Type B pancreatic cell (in vitro differentiated cells): Measurements from ENCODE around the gene XDH. TPM values are rescaled to one million over a fixed set of nuclear protein-coding genes. Genes with fewer than 3 reads are reported as not detected.

Experiments used
- DNase-seq: peaks from one replicate; pipeline ENCODE4 v3.0.0; 2021; ENCODE audit warnings: mixed read lengths; ENCODE audit not compliant: unreplicated experiment; ENCODE audit errors: extremely low spot score
- H3K27ac Mint-ChIP-seq: 2 replicates; pipeline ENCODE4 v1.8.0; 2021; ENCODE audit warnings: mild to moderate bottlenecking, mixed read lengths
- H3K27me3 Mint-ChIP-seq: 2 replicates; pipeline ENCODE4 v1.8.0; 2021; ENCODE audit warnings: mixed read lengths
- H3K36me3 Mint-ChIP-seq: 2 replicates; pipeline ENCODE4 v1.8.0; 2021; ENCODE audit warnings: mixed read lengths
- H3K4me1 Mint-ChIP-seq: one replicate; pipeline ENCODE4 v1.8.0; 2021; ENCODE audit warnings: mixed read lengths; ENCODE audit not compliant: unreplicated experiment
- H3K4me3 Mint-ChIP-seq: 2 replicates; pipeline ENCODE4 v1.8.0; 2021; ENCODE audit warnings: mild to moderate bottlenecking, mixed read lengths
- H3K9me3 Mint-ChIP-seq: 2 replicates; pipeline ENCODE4 v1.8.0; 2021; ENCODE audit warnings: mixed read lengths
- CTCF ChIP-seq: fragments of 200-600 bp; sonication (generic); conservative IDR thresholded peaks from 2 replicates; pipeline ENCODE4 v1.5.0; 2021; ENCODE audit warnings: antibody characterized with exemption, mild to moderate bottlenecking
- total RNA-seq: library from RNA; stranded (reverse); gene quantifications from 2 replicates; pipeline ENCODE4 v1.2.1, GENCODE V29; 2021; ENCODE audit warnings: low replicate concordance

XDH gene
- total RNA-seq, 1 donor from 2014 or later = 2.5 TPM

- DNase-seq = no peak
- Mint-ChIP-seq H3K4me3 (no peak overlapping the region), H3K27ac (no peak overlapping the region), H3K9me3 (no peaks in the 10 kb centered on the region), H3K27me3 (no peaks in the 10 kb centered on the region), H3K4me1 (no peaks in the 10 kb centered on the region), H3K36me3 (no peaks in the 10 kb centered on the region)
- TF ChIP-seq CTCF = no peak
Measured at GRCh38 chr2:31359229-31359628, 55.3 kb downstream of the XDH start.

GRCh38 chr2:31354837-31355236 is 59.7 kb downstream of the XDH start:
- H3K4me1 Mint-ChIP-seq = no peaks in the 10 kb centered on the region
- peak; percentile 56 for TF ChIP-seq CTCF
- peaks cover 5% of the 10 kb centered on the region for H3K9me3 Mint-ChIP-seq
- no peaks in the 10 kb centered on the region for H3K27me3 Mint-ChIP-seq
- no peaks in the 10 kb centered on the region for H3K36me3 Mint-ChIP-seq
- DNase-seq = no peak
- no peak overlapping the region for H3K4me3 Mint-ChIP-seq
- no peak overlapping the region for H3K27ac Mint-ChIP-seq

- Mint-ChIP-seq H3K9me3 (peaks cover 5% of the 10 kb centered on the region), H3K27me3 (no peaks in the 10 kb centered on the region), H3K36me3 (no peaks in the 10 kb centered on the region), H3K27ac (no peak overlapping the region), H3K4me3 (no peak overlapping the region), H3K4me1 (no peaks in the 10 kb centered on the region)
- DNase-seq = no peak
- TF ChIP-seq CTCF = no peak
Measured at GRCh38 chr2:31353179-31353578, 61.4 kb downstream of the XDH start.

- H3K27me3 Mint-ChIP-seq = no peaks in the 10 kb centered on the region
- H3K4me3 Mint-ChIP-seq = no peak overlapping the region
- peaks cover 4% of the 10 kb centered on the region for H3K4me1 Mint-ChIP-seq
- peaks cover 5% of the 10 kb centered on the region for H3K9me3 Mint-ChIP-seq
- DNase-seq = no peak
- H3K36me3 Mint-ChIP-seq = no peaks in the 10 kb centered on the region
- TF ChIP-seq CTCF = no peak
- no peak overlapping the region for H3K27ac Mint-ChIP-seq
Measured at GRCh38 chr2:31349684-31350083, 64.9 kb downstream of the XDH start.

- H3K27ac Mint-ChIP-seq = no peak overlapping the region
- TF ChIP-seq CTCF = no peak
- no peaks in the 10 kb centered on the region for H3K36me3 Mint-ChIP-seq
Measured at GRCh38 chr2:31349160-31349559, 65.4 kb downstream of the XDH start.

GRCh38 chr2:31348618-31349017 is 65.9 kb downstream of the XDH start:
- no peak overlapping the region for H3K4me3 Mint-ChIP-seq

More at GRCh38 chr2:31349160-31349559, 65.4 kb downstream of the XDH start:
- Mint-ChIP-seq H3K4me1 (peaks cover 4% of the 10 kb centered on the region), H3K4me3 (no peak overlapping the region), H3K9me3 (peaks cover 5% of the 10 kb centered on the region), H3K27me3 (no peaks in the 10 kb centered on the region)
- DNase-seq = no peak

More at GRCh38 chr2:31348618-31349017, 65.9 kb downstream of the XDH start:
- H3K9me3 Mint-ChIP-seq = peaks cover 5% of the 10 kb centered on the region
- DNase-seq = no peak
- peaks cover 4% of the 10 kb centered on the region for H3K4me1 Mint-ChIP-seq
- no peak overlapping the region for H3K27ac Mint-ChIP-seq
- no peak for TF ChIP-seq CTCF
- H3K27me3 Mint-ChIP-seq = no peaks in the 10 kb centered on the region
- H3K36me3 Mint-ChIP-seq = no peaks in the 10 kb centered on the region
